ENCODE results near the gene AMIGO3. TPM values are rescaled to one million over a fixed set of nuclear protein-coding genes. Genes with fewer than 3 reads are reported as not detected.

The AMIGO3 gene
- total RNA-seq, 1 experiment from 2014 or later, result 2.1 TPM

- H3K36me3 ChIP-seq, result peaks cover 3% of the 10 kb centered on the region; the same call in 1 of the 2 replicates
Observed at GRCh38 chr3:49717211-49717958, 2.1 kb downstream of the AMIGO3 start.

DNA sequence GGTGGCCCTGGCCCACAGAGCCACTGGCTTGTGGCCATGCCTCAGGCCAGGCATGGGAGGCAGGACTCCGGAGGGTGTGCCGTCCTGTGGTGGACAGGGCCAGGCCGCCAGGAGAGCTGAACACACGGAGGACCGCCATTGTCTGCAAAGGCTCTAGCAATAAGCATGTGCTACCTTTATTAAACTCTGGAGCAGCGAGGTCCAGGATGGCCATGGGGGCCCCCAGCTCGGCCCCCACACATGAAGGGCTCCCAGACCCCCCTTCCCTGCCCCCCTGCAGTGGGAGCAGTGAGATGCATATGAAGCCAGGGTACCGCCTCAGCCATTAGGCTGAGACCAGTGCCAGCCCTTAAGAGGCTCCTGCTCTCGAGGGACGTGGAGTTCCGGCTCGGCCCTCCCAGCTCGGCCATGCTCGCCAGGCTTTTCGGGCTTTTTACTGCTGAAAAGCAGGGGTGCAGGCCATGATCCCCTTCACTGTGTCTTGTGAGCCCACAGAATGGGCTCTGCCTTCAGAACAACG is 2.7 kb downstream of the AMIGO3 start:
- no peak for DNase-seq
- Histone ChIP-seq H3K36me3 (peaks cover 3% of the 10 kb centered on the region; the same call in 1 of the 2 replicates), H3K9me3 (no peaks in the 10 kb centered on the region), H3K27me3 (no peaks in the 10 kb centered on the region), H3K4me3 (no peak overlapping the region)

More at GRCh38 chr3:49717211-49717958, 2.1 kb downstream of the AMIGO3 start:
- no peaks in the 10 kb centered on the region for H3K9me3 ChIP-seq
- no peak overlapping the region for H3K4me3 ChIP-seq
- no peak for DNase-seq
- no peaks in the 10 kb centered on the region for H3K27me3 ChIP-seq

- Histone ChIP-seq H3K4me3 (no peak overlapping the region), H3K36me3 (peaks cover under 1% of the 10 kb centered on the region; the same call in 1 of the 2 replicates), H3K27me3 (no peaks in the 10 kb centered on the region), H3K9me3 (no peaks in the 10 kb centered on the region)
- DNase-seq, result no peak
Observed at GRCh38 chr3:49716169-49716568, 3.3 kb downstream of the AMIGO3 start.

DNA sequence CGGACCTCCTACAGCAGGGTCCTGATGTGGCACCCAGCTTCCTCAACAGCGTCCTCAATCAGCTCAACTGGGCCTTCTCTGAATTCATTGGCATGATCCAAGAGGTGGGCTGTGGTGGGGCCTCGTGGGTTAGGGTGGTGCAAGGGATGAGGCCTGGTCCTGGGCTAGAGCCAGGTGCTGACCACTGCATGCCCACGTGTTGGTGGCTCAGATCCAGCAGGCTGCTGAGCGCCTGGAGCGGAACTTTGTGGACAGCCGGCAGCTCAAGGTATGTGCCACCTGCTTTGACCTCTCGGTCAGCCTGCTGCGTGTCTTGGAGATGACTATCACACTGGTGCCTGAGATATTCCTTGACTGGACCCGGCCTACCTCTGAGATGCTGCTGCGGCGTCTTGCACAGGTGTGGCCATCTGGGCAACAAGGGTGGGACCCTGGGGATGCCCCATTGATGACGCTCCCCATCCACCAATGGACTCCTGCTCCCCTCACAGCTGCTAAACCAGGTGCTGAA is 3.8 kb downstream of the AMIGO3 start:
- DNase-seq, result no peak
- H3K36me3 ChIP-seq, result no peaks in the 10 kb centered on the region
- no peaks in the 10 kb centered on the region for H3K9me3 ChIP-seq
- no peaks in the 10 kb centered on the region for H3K27me3 ChIP-seq
- H3K4me3 ChIP-seq, result no peak overlapping the region

GRCh38 chr3:49714728-49715550 is 4.5 kb downstream of the AMIGO3 start:
- H3K36me3 ChIP-seq, result no peaks in the 10 kb centered on the region
- DNase-seq, result no peak
- H3K9me3 ChIP-seq, result no peaks in the 10 kb centered on the region
- no peaks in the 10 kb centered on the region for H3K27me3 ChIP-seq
- no peak overlapping the region for H3K4me3 ChIP-seq

DNA sequence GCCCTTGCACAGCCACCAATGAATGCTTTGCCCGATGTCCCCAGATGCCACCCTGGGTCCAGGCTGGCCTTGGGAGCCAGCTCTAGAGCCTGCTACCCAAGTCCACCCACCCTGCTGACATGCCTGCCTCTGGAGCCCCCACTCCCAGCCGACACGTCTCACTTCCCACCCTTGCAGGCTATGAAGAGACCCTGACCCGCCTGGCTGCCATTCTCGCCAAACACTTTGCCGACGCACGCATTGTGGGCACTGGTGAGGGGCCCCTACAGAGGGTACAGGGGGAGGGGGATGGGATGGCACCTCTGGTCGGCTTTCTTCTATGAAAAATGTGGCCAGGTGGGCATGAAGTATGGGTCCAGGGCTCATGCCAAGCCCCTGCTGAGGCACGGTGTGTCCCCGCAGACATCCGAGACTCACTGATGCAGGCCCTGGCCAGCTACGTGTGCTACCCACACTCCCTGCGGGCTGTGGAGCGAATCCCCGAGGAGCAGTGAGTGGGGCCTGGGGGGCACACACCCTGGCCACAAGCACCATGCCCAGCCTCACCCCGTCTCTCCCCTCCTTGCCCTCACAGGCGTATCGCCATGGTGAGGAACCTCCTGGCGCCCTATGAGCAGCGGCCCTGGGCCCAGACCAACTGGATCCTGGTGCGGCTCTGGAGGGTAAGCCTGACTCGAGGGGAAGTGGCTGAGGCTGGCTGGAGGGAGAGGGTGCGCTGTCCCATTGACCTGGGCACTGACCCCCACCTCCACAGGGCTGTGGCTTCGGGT is 6.0 kb downstream of the AMIGO3 start:
- Histone ChIP-seq H3K27me3 (no peaks in the 10 kb centered on the region), H3K9me3 (no peaks in the 10 kb centered on the region), H3K36me3 (no peaks in the 10 kb centered on the region), H3K4me3 (no peak overlapping the region)
- DNase-seq, result no peak

- no peaks in the 10 kb centered on the region for H3K36me3 ChIP-seq
- no peaks in the 10 kb centered on the region for H3K27me3 ChIP-seq
- DNase-seq, result no peak
- H3K9me3 ChIP-seq, result no peaks in the 10 kb centered on the region
- H3K4me3 ChIP-seq, result no peak overlapping the region
Observed at GRCh38 chr3:49712631-49713317, 6.7 kb downstream of the AMIGO3 start.

DNA sequence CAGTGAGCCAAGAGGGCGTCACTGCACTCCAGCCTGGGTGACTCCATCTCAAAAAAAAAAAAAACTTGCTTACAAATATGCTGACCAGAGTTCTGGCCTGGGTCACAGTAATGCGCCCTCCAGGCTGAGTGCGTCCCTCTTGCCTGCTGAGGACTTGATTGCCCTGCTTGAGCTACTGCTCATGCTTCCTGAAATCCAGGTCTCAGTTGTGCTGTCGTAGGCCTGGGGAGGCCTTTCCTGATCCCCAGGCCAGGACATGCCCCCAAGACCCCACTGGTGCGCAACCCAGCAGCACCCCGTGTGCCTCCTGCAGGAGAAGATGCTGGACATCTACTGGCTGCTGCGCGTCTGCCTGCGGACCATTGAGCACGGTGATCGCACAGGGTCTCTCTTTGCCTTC is 7.3 kb downstream of the AMIGO3 start:
- no peaks in the 10 kb centered on the region for H3K36me3 ChIP-seq

DNA sequence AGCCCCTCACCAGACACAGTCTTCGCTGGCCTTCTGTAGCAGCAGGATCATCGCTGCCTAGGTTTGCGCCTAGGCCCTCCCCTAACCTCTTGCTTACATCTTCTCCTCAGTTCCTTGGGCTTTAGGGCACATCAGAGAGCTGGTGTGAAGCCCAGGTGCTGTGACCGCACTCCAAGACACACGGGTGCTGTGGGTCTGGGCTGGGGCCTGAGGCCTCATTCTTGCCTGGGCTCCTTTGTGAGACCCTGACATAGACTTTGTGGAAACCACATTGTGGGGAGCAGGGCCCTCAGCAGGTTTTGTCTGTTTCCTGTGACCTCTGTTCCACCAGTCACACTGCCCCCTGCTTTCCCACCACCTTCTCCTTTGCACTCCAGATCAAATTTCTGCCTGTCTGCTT is 8.0 kb downstream of the AMIGO3 start:
- H3K36me3 ChIP-seq, result no peaks in the 10 kb centered on the region
- no peaks in the 10 kb centered on the region for H3K9me3 ChIP-seq
- DNase-seq, result no peak
- H3K27me3 ChIP-seq, result no peaks in the 10 kb centered on the region
- no peak overlapping the region for H3K4me3 ChIP-seq

More for the DNA sequence above, 7.3 kb downstream of the AMIGO3 start:
- H3K9me3 ChIP-seq, result no peaks in the 10 kb centered on the region
- DNase-seq, result no peak
- H3K4me3 ChIP-seq, result no peak overlapping the region
- H3K27me3 ChIP-seq, result no peaks in the 10 kb centered on the region

- no peaks in the 10 kb centered on the region for H3K9me3 ChIP-seq
- no peaks in the 10 kb centered on the region for H3K36me3 ChIP-seq
- no peaks in the 10 kb centered on the region for H3K27me3 ChIP-seq
- H3K4me3 ChIP-seq, result no peak overlapping the region
- no peak for DNase-seq
Observed at GRCh38 chr3:49709852-49710251, 9.6 kb downstream of the AMIGO3 start.

- peak; percentile 57 for DNase-seq
- H3K9me3 ChIP-seq, result no peaks in the 10 kb centered on the region
Observed at GRCh38 chr3:49707113-49707480, 12.4 kb downstream of the AMIGO3 start.

DNA sequence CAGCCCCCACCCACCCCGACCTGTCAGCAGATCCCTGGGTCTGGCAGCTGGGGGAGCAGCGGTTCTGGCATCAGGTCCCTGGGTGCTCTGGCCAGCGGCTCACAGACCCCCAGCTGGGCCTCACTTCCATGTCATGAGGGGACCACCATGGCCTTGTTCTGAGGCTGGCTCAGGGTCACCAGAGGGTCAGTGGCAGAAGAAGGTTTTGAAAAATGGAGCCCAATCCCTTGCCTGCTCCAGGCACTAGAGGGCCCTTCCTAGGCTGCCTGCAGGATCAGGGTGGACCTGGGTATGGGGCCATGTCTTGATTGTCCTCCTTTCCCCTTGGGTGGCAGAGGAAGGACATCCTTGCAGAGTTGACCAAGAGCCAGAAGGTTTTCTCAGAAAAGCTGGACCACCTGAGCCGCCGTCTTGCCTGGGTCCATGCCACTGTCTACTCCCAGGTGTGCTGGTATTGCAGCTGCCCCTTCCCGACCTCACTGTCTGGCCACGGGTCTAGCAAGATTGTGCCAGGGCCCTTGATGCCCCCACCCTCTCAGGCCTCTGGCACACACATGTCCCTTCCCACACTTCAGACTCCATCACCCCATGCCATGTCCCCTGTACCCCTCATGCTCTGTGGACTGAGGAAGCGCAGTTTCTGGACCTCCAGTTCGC is 12.9 kb downstream of the AMIGO3 start:
- Histone ChIP-seq H3K4me3 (no peak overlapping the region), H3K27me3 (no peaks in the 10 kb centered on the region), H3K36me3 (no peaks in the 10 kb centered on the region), H3K9me3 (no peaks in the 10 kb centered on the region)
- DNase-seq, result no peak

More at GRCh38 chr3:49707113-49707480, 12.4 kb downstream of the AMIGO3 start:
- H3K36me3 ChIP-seq, result no peaks in the 10 kb centered on the region
- no peak overlapping the region for H3K4me3 ChIP-seq
- no peaks in the 10 kb centered on the region for H3K27me3 ChIP-seq

GRCh38 chr3:49705390-49705960 is 14.0 kb downstream of the AMIGO3 start:
- Histone ChIP-seq H3K9me3 (no peaks in the 10 kb centered on the region), H3K4me3 (no peak overlapping the region), H3K27me3 (no peaks in the 10 kb centered on the region), H3K36me3 (no peaks in the 10 kb centered on the region)
- no peak for DNase-seq

DNA sequence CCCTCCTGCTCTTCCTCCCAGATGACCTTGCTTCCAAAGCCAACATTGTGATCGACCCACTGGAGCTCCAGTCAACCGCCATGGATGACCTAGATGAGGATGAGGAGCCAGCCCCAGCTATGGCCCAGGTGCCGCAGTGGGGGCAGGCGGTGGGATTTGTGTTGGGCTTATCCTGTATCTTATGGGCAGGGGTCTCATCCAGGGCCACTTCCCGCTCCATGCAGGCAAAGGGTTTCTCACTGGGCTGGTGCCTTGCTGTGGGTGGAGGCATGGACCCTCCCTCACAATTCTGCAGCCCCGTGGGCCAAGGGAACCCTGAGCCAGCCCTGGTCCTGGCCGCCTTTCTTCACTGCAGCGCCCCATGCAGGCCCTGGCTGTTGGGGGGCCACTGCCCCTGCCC is 14.9 kb downstream of the AMIGO3 start:
- Histone ChIP-seq H3K9me3 (no peaks in the 10 kb centered on the region), H3K4me3 (no peak overlapping the region), H3K27me3 (no peaks in the 10 kb centered on the region), H3K36me3 (no peaks in the 10 kb centered on the region)
- no peak for DNase-seq

DNA sequence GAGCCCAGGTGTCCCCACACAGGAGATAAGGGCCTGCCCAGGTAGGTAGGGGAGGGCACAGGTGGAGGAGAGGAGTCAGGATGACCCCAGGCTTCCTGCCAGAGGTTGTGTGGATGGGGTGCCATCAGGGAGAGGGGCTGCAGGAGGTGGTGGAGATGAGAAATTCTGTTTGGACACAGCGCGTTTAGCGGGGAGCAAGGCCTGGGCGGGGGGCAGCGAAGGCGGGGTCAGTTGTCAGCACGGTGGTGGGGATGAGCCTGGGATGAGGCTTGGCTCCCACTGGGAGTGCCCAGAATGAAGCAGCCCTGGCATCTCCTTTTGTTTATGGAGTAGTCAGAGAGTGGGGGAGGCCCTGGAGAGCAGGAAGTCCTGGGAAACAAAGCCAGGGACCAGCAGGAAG is 15.5 kb downstream of the AMIGO3 start:
- no peak for DNase-seq
- no peaks in the 10 kb centered on the region for H3K9me3 ChIP-seq
- no peaks in the 10 kb centered on the region for H3K36me3 ChIP-seq

More for the DNA sequence above, 15.5 kb downstream of the AMIGO3 start:
- Histone ChIP-seq H3K27me3 (no peaks in the 10 kb centered on the region), H3K4me3 (no peak overlapping the region)

All from MG63 (cell line).